Stimulated activated naive CD8-positive, alpha-beta T cell treated with anti-CD3 and anti-CD28 coated beads, Interleukin-15, Interleukin-2, amounts not matched to agents 100 U/mL and 50 U/mL, for 24 hours (primary cell): ENCODE data around the gene PLA2G2D.

ENCODE experiments used
- ATAC-seq: fragments of 150-1000 bp; cut with Tn5 transposase; one replicate; pipeline ENCODE4 v1.10.0; 2021
- DNase-seq: peaks from one replicate; pipeline ENCODE4 v3.0.0; 2021

Gene PLA2G2D

DNA sequence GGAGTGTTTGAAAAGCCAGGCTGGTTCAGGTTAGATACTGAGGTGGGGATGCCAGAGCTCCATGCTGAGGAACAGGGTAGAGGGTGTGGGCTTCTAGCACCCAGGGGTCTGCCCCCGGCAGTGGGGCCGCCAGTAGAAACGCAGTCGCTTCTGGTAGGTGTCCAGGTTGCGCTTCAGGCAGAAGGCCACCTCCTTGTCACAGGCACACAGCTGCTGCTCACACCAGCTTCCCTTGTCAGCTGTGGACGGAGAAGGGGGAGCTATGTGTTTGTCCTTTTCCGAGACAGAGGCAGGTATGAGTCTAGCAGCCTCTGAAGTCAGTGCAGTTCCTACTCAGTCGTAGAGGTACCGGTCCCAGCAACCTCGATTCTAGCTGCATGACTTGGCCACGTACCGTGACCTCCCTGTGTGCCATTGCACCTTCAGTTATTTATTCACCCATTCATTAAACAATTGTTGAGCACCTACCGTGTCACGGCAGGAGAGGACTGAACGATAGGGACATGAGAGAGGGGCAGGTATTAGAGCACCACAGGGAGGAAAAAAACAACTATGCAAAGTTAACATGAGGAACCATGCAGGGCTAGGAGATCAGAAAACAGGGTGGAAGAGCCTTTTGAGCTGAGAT is 5.2 kb downstream of the PLA2G2D start:
- ATAC-seq, result no peak

DNA sequence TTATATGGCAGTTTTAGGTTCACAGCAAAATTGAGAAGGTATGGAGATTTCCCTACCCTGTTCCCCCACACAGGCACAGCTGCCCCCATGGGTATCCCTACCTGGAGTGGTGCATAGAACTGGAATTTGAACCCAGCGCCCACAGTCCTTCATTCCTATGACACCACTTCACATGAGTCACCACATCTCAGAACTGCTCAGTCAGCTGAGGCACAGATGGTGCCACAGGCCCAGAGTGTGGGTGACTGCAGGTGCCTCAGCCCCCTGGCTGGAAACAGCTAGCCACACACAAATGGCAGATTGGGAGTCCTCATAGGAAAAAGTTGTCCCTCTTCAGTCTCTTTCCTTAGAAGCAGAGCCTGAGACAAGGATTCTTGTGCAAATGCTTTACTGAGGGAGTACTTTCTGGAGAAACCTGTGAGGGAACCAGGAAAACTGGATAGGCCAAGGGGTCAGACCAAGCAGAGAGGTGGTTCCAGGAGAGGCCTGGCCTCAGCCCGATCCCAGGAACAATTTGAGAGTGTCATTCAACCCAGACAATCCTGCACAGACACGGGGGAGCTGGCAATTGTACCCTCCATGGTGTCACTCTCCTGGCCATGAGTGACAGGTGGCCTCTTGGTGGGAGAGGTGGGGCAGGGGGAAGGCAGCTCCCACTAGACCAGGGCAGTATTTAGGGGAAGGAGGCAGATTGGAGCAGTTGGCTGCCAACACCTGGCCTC is 6.9 kb downstream of the PLA2G2D start:
- no peak for ATAC-seq
- DNase-seq, result no peak

More for the DNA sequence above, 5.2 kb downstream of the PLA2G2D start:
- DNase-seq, result no peak

DNA sequence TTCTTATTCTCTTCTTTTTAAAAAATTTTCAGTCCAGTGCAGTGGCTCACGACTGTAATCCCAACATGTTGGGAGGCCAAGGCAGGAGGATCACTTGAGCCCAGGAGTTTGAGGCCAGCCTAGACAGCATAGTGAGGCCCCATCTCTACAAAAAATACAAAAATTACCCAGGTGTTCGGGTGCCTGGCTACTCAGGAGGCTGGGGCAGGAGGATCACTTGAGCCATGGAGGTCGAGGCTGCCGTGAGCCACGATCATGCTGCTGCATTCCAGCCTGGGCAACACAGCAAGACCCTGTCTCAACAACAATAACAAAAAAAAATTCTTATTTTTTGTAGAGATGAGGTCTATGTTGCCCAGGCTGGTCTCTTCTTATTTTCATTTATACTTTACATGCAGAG is 7.9 kb downstream of the PLA2G2D start:
- ATAC-seq (no peak), DNase-seq (no peak)

DNA sequence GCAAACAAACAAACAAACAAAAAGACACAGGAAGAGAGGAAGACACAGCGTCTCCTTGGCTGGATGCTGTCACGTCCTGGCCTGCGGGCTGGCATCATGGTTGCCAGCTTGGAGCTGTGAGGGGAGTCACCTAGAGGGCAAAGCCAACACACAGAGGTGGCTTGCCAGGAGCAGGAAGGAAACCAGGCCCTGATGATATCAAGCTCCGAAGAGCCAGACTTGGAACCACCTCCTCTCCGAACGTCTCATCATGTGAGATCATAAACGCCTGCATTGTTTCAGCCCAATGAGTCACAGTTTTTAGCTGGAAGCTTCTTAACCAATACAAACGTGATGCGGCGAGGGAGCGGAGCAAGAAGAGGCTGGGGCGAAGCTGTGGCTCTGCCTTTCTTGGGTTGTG is 8.7 kb downstream of the PLA2G2D start:
- DNase-seq, result no peak
- ATAC-seq, result no peak

DNA sequence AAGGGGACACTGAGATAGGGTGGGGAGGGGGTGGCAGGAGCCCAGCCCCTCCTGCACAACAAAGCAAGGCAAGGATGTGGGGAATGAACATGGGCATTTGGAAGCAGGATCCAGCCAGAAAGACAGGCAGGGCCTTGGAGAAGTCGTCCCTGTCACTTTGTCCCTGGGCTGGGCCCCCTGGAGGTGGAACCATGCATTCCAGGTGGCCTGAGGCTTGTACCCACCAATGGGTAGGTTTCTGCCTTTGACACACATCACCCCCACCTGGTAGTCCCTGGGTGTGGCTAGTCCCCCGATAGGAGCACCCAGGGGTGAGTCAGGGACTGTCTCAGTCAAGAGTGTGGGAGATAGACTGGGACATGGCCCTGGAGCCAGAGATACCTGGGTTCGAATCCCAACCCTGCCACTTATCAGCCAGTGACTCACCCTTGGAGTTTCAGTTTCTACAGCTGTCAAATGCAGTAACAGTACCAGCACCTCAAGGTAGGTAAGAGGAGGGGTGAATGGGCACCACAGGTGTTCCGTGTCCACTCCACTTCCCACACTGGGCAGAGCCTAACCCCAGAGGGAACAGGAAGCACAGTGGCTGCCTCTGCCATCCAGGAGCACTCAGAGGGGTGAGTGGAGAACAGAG is 10.0 kb downstream of the PLA2G2D start:
- DNase-seq (no peak), ATAC-seq (no peak)

DNA sequence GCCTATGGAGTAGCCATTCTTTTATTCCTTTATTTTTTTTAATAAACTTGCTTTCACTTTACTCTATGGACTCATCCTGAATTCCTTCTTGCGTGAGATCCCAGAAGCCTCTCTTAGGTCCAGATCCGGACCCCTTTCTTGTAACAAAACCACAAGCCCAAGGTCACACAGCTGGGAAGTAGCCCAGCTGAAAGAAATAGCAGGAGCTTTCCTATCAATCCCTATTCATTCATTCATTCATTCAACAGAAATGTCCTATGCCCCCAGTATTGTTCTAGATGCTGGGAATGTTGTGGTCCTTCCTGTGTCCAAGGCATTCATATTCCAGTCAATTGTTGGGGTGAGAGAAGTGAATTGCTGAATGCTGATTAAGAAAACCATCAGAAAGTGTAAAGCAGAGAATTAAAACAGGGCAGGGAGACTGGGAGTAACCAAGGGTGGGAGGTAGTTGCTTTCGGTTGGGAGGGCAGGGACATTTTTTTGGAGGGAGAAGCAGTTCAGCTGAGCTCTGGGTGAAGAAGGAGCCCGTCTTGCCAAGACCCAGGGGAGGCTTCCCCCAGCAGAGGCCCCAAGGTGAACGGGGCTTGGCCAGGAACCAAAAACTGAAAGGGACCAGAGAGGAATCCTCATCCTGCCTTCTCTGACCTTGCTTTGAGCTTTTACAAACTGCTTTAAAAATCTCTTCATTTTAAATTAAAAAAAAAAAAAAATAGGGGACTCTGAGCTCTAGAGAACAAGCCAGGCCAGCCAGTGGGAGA is 10.8 kb downstream of the PLA2G2D start:
- DNase-seq (no peak), ATAC-seq (no peak)

DNA sequence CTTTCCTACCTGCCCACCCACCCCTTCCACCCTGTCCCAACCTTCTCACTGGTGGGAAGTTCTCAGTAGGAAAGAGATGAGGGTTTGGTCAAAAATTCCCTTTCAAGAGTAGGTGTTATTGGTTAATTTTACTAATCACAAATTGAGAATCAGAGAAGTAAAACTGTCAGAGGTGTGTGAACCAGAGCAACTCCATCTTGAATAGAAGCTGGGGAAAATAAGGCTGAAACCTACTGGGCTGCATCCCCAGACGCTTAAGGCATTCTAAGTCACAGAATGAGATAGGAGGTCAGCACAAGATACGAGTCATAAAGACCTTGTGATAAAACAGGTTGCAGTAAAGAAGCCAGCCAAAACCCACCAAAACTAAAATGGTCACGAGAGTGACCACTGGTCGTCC is 11.5 kb downstream of the PLA2G2D start:
- ATAC-seq, result no peak
- no peak for DNase-seq

DNA sequence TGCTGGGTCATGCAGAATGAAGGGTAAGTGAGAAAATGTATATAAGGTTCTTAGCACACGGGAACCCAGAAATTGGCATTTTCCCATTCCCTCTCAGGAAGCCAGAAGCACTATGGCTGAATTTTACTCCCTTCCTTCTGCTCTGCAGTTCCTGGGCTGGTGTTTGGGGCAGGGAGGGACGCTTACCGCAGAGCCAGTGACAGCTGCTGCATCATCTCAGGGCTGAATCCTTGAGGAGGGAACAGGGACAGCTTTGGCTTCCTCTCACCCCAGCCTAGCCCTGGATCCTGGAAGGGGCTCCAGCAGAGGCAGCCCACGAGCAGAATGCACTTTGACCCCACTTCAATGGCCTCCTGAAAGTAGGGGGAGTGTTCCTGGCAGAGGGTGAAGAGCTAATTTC is 12.0 kb downstream of the PLA2G2D start:
- DNase-seq (no peak), ATAC-seq (no peak)

DNA sequence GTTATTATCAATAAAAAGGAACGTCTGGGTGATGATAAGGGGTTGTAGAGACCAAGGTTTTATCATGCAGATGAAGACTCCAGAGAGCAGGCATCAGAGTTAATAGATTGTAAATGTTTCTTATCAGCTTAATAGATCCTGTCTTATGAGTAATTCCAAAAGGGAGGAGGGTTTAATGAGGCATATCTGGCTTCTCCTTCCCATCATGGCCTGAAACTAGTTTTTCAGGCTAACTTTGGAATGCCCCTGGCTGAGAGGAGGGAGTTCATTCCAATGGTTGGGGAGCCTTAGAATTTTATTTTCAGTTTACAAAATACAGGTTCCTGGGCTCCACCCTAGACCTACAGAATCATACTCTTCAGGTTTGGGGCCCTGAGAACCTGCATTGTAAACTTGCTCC is 13.5 kb downstream of the PLA2G2D start:
- DNase-seq (no peak), ATAC-seq (no peak)

DNA sequence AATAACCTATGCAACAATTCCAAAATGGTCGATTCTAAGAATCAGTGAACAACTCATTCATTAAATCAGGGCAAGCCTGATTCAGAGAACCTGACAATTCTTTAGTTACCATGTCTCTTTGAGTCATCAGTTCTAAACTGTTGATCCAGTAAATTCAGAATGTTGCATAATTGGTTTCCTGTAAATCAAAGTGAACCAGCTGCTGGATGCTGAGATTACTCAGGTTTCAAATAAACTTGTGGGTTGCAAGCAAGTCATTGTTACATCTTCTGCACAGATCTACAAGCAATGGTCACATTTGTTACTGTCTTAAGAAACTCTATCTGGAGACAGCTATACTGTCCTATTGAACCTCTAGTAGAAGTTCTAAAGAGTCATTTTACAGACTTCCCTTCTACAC is 16.5 kb downstream of the PLA2G2D start:
- DNase-seq (no peak), ATAC-seq (no peak)

DNA sequence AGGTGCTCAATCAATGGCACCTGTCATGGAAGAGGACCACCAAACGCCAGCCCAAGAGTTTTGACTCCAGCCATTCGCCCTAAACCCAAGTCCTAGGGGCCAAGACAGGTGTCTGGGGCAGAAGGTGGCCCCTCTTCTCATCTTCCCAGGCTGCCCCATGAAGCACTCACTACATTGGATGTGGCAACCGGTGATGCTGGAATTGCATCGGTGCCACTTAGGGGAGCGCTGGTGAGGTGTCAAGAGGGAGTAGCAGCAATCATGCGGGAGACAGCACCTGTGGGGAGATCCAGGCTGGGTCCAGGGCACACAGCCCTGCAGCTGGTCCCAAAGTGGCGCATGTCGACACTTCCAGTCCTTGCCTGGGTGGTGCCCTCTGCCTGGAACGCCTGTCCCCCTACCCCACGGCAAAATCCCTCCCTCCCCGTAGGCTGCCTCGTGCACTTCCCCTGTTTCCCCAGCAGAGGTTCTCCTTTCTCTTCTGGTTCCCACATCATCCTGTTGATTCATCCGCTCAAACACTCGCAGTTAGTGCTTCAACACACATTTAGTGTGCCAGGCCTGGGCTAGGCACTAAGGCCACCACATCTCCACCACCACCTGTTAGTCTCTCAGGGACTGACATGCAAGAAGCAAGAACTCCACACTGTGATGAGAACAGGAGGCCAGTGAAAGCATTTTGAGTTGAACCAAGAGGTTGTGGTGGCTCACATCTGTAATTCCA is 18.5 kb downstream of the PLA2G2D start:
- ATAC-seq (no peak), DNase-seq (peak; percentile 31)

DNA sequence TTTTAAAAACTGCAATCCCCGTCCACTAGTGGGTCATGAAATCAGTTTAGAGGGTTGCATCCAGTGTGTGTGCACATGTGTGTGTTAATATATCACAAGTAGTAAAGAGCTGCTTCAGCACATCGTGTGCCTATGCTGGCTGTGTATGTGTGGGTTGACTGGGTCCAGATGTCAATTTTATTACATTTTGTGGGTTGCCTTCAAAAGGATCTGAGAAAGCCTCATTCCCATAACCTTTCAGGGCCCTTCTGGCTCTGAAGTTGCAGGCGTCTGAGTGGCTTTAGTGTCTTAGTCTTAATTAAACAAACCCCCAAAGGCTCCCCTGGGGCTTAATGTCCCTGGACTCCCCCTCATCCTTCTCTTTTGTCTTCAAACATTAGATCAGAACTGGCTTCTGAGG is 19.8 kb downstream of the PLA2G2D start:
- DNase-seq, result no peak
- ATAC-seq, result no peak

DNA sequence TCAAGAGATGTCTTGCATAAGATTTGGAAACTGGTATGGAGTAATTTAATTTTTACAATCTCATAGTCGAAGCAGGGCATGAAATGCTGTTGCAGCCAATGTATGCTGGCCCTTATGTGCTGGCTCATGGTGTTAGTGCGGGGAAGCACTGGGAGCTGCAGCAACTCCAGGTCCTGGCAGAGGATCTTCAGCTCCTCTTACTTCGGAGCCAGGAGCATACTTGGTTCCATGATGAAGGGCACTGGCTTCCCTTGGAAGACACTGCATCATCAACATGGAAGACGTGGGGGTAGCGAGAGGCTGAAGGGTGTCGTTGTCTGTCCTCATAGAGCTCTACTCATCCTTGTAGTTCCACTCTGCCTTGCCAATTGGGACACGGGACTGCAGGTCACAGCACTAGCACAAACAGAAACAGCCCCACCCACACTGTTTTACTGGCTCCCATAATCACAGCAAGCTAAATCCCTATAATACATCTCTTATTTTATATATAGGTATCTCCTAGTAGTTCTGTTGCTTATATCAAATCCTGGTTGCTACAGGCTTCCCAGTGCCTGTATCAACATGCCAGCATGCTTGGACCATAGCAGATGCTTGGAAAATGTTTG is 22.4 kb downstream of the PLA2G2D start:
- no peak for DNase-seq
- no peak for ATAC-seq

DNA sequence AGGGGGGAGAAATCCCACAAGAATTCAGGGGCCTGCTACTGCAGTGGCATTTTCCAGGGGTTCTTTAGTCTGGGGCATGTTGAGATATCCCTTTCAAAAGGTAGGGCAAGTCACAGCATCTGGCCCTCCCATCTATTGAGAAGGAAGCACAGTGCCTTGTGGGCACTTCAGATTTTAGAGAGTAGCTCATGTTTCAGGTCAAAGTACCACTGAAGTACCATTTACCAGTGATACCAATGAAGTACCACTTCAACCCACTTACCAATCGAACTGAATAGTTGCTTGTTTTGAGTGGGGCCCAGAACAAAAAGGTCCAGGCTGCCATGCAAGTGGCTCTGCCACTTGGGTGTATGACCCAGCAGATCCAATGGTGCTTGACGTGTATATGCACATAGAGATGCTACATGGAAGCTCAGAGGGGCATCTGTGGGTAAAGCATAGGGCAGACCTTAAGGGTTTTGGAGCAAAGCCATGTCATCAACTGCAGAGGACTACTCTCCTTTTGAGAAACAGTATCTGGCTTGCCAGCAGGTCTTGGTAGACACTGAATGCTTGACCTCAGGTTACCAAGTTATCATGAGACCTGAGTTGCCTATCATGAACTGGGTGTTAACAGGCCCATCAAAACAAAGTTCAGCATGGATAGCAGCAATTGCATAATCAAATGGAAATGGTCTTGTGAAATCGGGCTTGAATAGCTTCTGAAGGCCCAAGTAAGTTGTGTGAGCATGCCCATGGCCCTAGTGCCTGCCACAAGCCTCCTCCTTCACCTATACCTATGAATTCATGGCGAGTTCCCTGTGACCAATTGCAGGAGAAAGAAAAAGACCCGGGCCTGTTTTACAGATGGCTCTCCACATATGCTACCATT is 23.5 kb downstream of the PLA2G2D start:
- ATAC-seq, result no peak
- no peak for DNase-seq

DNA sequence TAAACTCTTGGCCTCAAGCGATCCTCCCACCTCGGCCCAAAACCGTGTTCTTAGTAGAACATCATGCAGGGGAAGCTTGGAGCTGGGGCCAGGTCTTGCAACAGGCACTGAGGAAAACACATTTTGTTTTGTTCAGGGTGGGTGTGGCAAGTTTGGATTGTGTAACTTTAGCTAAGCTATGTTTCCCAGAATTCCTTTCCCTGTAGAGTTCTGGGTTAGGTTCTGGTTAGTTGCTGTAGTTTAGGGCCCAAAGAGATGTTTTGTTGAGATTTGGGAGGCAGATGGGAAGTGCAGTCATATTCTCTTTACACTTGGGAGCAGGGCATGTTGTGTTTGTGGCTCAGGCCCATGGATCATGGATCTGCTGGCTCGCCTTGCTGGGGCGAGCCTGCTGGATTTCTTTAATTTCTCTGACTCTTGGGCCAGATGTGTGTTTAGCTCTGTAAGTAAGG is 25.4 kb downstream of the PLA2G2D start:
- ATAC-seq, result no peak
- DNase-seq, result no peak

DNA sequence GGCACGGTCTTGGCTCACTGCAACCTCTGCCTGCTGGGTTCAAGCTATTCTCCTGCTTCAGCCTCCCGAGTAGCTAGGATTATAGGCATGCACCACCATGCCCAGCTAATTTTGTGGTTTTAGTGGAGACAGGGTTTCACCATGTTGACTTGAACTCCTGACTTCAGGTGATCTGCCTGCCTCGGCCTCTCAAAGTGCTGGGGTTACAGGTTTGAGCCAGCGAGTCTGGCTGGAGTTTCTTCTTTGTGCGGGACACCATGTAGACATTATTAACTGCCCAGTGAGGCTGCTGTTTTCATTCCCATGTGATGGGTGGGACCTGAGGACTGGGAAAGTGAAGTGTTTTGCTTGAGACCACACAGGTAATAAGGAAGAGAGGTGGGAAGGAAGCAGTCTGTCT is 26.0 kb downstream of the PLA2G2D start:
- no peak for DNase-seq
- no peak for ATAC-seq

DNA sequence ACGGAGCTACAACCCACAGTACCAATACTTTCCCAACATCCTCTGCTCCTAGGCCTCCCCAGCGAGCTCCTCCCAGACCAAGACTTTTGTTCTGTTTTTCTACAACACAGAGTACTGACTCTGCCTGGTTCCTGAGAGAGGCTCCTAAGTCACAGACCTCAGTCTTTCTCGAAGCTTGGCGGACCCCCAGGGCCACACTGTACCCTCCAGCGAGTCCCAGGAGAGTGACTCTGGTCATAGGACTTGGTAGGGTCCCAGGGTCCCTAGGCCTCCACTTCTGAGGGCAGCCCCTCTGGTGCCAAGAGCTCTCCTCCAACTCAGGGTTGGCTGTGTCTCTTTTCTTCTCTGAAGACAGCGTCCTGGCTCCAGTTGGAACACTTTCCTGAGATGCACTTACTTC is 28.7 kb downstream of the PLA2G2D start:
- no peak for ATAC-seq
- DNase-seq, result no peak

DNA sequence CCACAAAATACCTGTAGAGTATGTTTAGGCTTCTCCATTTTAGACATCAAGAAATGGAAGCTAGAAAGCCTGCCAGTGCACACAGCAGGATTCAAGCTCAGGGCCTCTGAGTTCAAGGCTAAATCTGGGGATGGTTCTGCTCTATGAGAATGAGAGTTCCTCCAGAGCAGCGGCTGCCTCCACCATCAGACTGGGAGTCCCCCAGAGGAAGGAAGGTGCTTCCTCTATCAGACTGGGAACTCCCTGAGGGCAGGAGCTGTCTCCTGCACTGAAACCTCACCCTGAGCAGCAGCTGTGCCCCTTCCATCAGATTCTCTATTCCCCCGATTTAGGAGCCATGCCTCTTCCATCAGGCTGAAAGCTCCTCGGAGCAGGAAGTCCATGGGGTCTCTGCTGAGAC is 29.2 kb downstream of the PLA2G2D start:
- ATAC-seq (no peak), DNase-seq (no peak)

DNA sequence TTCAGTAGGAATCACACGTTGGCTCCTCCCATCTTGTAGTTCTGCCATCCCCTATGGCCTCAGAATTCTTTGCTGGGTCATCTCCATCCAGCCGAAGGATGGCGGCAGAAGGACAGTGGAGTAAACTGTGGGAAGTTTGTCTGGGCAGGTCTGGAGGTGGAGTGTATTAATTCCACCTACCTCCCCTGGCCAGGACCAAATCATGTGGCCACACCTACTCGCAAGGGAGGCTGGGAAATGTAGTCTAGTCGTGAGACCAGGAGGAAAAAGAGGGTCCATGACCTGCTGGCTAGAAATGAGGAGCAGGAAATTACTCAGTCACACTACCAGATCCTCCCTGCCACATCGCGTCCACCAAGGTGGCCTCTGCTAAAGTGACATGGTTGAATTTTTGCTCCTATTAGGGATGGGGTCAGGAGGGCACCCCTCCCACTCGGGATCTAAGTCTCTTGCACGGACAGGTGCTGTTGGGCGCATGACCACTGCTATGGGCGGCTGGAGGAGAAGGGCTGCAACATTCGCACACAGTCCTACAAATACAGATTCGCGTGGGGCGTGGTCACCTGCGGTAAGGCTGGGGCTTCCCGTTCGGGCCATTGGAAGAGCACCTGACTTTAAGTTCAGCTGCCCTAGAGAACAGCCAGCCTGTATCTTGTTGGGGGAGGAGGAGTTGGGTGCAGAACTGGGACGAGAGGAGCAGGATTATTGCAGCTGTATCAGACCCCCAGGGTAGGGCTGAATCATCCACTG is 29.8 kb downstream of the PLA2G2D start:
- ATAC-seq, result no peak

DNA sequence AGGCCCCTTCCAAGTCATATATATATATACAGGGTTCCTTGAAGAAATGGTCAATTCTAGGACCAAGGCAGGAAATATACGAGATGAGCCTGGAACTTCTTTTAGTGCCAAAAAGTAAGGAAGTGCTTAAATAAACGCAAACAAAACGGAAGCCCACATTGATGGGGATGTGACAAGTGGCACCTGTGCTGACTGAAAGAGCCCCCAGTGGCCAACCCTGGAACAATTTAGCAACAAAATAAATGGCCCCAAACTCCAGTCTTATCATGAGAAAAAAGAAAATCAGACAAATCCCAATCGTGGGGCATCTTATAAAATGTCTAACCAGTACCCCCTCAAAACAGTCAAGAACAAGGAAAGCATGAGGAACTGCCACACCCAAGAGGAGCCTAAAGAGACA is 31.7 kb downstream of the PLA2G2D start:
- DNase-seq (no peak), ATAC-seq (no peak)

More for the DNA sequence above, 29.8 kb downstream of the PLA2G2D start:
- no peak for DNase-seq
